Measurements from ENCODE around the gene ISY1. TPM values are rescaled to one million over a fixed set of nuclear protein-coding genes. Genes with fewer than 3 reads are reported as not detected.

The ISY1 gene
- total and polyA plus RNA-seq, 7 donors: 18.0 to 31.2 (median 25.2) TPM

DNA sequence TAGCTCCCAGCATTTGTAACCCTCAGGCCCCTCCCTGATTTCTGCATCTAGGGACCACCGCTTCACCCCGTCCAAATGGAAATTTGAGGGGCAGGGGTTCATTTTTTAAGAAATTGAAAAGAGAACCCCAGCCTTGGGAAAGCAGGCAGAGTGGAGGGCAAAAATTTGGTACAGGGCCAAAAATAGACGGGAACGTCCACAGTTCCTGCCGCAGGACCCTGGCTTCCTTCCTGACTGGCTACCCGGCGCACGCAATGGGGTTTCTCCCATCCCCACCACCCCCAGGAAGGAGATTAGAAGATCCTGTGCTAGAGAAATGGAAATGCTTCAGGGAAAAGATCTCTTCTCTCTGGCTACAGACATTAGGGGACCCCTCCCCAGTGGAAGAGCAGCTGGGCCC is 79.4 kb downstream of the ISY1 start:
- TF ChIP-seq POLR2A (IDR thresholded peaks at IDR 0.05) (no peak), POLR2AphosphoS5 (IDR thresholded peaks at IDR 0.05) (no peak), EP300 (IDR thresholded peaks at IDR 0.05) (no peak)
- TF ChIP-seq, protein P1, sequence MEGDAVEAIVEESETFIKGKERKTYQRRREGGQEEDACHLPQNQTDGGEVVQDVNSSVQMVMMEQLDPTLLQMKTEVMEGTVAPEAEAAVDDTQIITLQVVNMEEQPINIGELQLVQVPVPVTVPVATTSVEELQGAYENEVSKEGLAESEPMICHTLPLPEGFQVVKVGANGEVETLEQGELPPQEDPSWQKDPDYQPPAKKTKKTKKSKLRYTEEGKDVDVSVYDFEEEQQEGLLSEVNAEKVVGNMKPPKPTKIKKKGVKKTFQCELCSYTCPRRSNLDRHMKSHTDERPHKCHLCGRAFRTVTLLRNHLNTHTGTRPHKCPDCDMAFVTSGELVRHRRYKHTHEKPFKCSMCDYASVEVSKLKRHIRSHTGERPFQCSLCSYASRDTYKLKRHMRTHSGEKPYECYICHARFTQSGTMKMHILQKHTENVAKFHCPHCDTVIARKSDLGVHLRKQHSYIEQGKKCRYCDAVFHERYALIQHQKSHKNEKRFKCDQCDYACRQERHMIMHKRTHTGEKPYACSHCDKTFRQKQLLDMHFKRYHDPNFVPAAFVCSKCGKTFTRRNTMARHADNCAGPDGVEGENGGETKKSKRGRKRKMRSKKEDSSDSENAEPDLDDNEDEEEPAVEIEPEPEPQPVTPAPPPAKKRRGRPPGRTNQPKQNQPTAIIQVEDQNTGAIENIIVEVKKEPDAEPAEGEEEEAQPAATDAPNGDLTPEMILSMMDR (IDR thresholded peaks at IDR 0.05): no peak
- WGBS, 2 donors: 78 to 89% methylated on average over 8 of the region's 8 CpGs

GRCh38 chr3:129078510-129078909 is 82.4 kb downstream of the ISY1 start:
- Histone ChIP-seq H3K36me3 (no peaks in the 10 kb centered on the region), H3K27ac (peak overlapping the region in 2 of 4 donors; percentile 43 to 49), H3K4me1 (peaks cover 0 to 9% (median 6%) of the 10 kb centered on the region in 4 donors), H3K4me3 (no peak overlapping the region), H3K27me3 (no peaks in the 10 kb centered on the region), H3K9me3 (no peaks in the 10 kb centered on the region)
- WGBS, 2 donors: 88 to 92% methylated on average over 8 of the region's 8 CpGs
- TF ChIP-seq POLR2A (IDR thresholded peaks at IDR 0.05) (no peak), POLR2AphosphoS5 (IDR thresholded peaks at IDR 0.05) (peak in 3 of 4 donors; percentile 45 to 56 (median 48))
- no peak for DNase-seq
- intact Hi-C loops (cut with DNase I): no loop called here

More for the DNA sequence above, 79.4 kb downstream of the ISY1 start:
- H3K36me3 ChIP-seq: no peaks in the 10 kb centered on the region
- no peaks in the 10 kb centered on the region for H3K27me3 ChIP-seq
- intact Hi-C loops (cut with DNase I): no loop called here
- no peak for DNase-seq
- no peak overlapping the region for H3K4me3 ChIP-seq
- H3K4me1 ChIP-seq: peaks cover 0 to 11% (median 6%) of the 10 kb centered on the region in 4 donors
- no peaks in the 10 kb centered on the region for H3K9me3 ChIP-seq
- no peak overlapping the region for H3K27ac ChIP-seq

Other genes starting within 250 kb of the ISY1 start
- under 1 TPM in 3 of 4 donors, not detected in 1; under 0.01 to 0.83 (median 0.33) TPM for gene CFAP92, start 167.0 kb downstream of the ISY1 start, total RNA-seq
- gene CFAP92, start 167.0 kb downstream of the ISY1 start, polyA plus RNA-seq: 1 to 10 TPM in 1 of 3 donors, under 1 TPM in 1, not detected in 1; 0.61 to 1.2 TPM
- 10 to 100 TPM in 1 of 4 donors, 1 to 10 TPM in 3; 4.6 to 15.0 (median 5.3) TPM for gene EFCC1, start 159.8 kb downstream of the ISY1 start, total RNA-seq
- gene EFCC1, start 159.8 kb downstream of the ISY1 start, polyA plus RNA-seq: 1 to 10 TPM in 2 of 3 donors, under 1 TPM in 1; 0.46 to 2.4 (median 1.9) TPM
- gene GP9, start 100.3 kb downstream of the ISY1 start, total RNA-seq: not detected
- gene GP9, start 100.3 kb downstream of the ISY1 start, polyA plus RNA-seq: under 1 TPM in 1 of 3 donors, not detected in 2; 0.26 TPM
- gene RAB43, start 39.3 kb downstream of the ISY1 start, total RNA-seq: 1 to 10 TPM; 2.8 to 5.8 (median 4.0) TPM
- 10 to 100 TPM in 2 of 3 donors, 1 to 10 TPM in 1; 9.6 to 31.3 (median 10.9) TPM for gene RAB43, start 39.3 kb downstream of the ISY1 start, polyA plus RNA-seq
- gene CNBP, start 22.8 kb upstream of the ISY1 start, total RNA-seq: 100 to 1,000 TPM; 398 to 687 (median 623) TPM
- 100 to 1,000 TPM; 251 to 392 (median 343) TPM for gene CNBP, start 22.8 kb upstream of the ISY1 start, polyA plus RNA-seq
- 10 to 100 TPM; 50.9 to 78.1 (median 57.9) TPM for gene COPG1, start 88.5 kb upstream of the ISY1 start, total RNA-seq
- 100 to 1,000 TPM; 104 to 151 (median 148) TPM for gene COPG1, start 88.5 kb upstream of the ISY1 start, polyA plus RNA-seq
- 10 to 100 TPM; 15.2 to 22.5 (median 20.2) TPM for gene HMCES, start 117.8 kb upstream of the ISY1 start, total RNA-seq
- 10 to 100 TPM; 21.6 to 41.2 (median 25.4) TPM for gene HMCES, start 117.8 kb upstream of the ISY1 start, polyA plus RNA-seq

Measured in sigmoid colon (tissue), 7 donors.